NOMO-1 (cell line): ENCODE data around the gene PRICKLE2.

Experiments
- DNase-seq, 2 experiments: peaks; one replicate each; lab custom pipeline; 2025; ENCODE audit not compliant: unreplicated experiment in 2 of 2; lab: John Stamatoyannopoulos, UW

The PRICKLE2 gene

GRCh38 chr3:64224826-64225610 lies at the start of gene PRICKLE2:
Gene PRICKLE2, minus strand, starts transcription at chr3:64225466. Its CDS starts 26,539 bp downstream, at chr3:64198927.
- no peak for DNase-seq

- DNase-seq: no peak
These were observed 47.6 kb upstream of the PRICKLE2 start for GRCh38 chr3:64272842-64273241.

GRCh38 chr3:64272271-64272670 lies 47.0 kb upstream of the PRICKLE2 start:
- no peak for DNase-seq

- peak; percentile 65 to 90 for DNase-seq
These were observed 46.4 kb upstream of the PRICKLE2 start for GRCh38 chr3:64271631-64272030.

GRCh38 chr3:64270866-64271260 lies 45.6 kb upstream of the PRICKLE2 start:
- DNase-seq: no peak

GRCh38 chr3:64270142-64270865 lies 45.0 kb upstream of the PRICKLE2 start:
- no peak for DNase-seq

- DNase-seq: no peak
These were observed 43.7 kb upstream of the PRICKLE2 start for GRCh38 chr3:64268926-64269325.

- no peak for DNase-seq
These were observed 42.7 kb upstream of the PRICKLE2 start for GRCh38 chr3:64267721-64268604.

- no peak for DNase-seq
These were observed 41.7 kb upstream of the PRICKLE2 start for GRCh38 chr3:64266983-64267382.

- DNase-seq: peak; percentile 48 to 72
These were observed 41.0 kb upstream of the PRICKLE2 start for GRCh38 chr3:64266065-64266931.

- DNase-seq: no peak
These were observed 40.4 kb upstream of the PRICKLE2 start for GRCh38 chr3:64265646-64266045.

GRCh38 chr3:64264501-64265109 lies 39.3 kb upstream of the PRICKLE2 start:
- no peak for DNase-seq

GRCh38 chr3:64262574-64263114 lies 37.4 kb upstream of the PRICKLE2 start:
- no peak for DNase-seq

GRCh38 chr3:64260431-64260830 lies 35.2 kb upstream of the PRICKLE2 start:
- DNase-seq: no peak

- DNase-seq: no peak
These were observed 34.4 kb upstream of the PRICKLE2 start for GRCh38 chr3:64259636-64260035.

GRCh38 chr3:64257100-64257755 lies 32.0 kb upstream of the PRICKLE2 start:
- no peak for DNase-seq

- DNase-seq: no peak
These were observed 30.6 kb upstream of the PRICKLE2 start for GRCh38 chr3:64255741-64256340.

- DNase-seq: no peak
These were observed 29.2 kb upstream of the PRICKLE2 start for GRCh38 chr3:64254443-64254842.

GRCh38 chr3:64253689-64254088 lies 28.4 kb upstream of the PRICKLE2 start:
- no peak for DNase-seq
